ENCODE data around the gene ASTN2.

ASTN2 gene

DNA sequence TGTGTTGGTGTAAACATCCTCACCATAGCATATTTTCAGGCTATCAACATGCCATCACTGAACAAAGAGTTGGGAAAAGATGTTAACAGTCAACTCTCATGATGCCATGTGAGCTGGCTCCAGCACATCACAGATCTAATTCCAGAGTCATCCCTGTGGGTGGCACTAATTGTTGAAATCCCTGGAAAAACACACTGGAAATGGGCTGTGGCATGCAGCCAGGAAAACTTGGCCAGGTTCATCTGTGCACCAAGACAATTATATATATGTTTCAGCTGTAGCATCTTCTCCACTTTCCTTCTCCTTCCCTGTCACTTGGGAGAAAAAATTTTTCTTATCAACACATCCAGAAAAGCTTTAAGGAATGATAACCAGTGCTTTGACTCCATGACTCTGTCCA, 414.0 kb downstream of the ASTN2 start:
- DNase-seq: no peak

DNA sequence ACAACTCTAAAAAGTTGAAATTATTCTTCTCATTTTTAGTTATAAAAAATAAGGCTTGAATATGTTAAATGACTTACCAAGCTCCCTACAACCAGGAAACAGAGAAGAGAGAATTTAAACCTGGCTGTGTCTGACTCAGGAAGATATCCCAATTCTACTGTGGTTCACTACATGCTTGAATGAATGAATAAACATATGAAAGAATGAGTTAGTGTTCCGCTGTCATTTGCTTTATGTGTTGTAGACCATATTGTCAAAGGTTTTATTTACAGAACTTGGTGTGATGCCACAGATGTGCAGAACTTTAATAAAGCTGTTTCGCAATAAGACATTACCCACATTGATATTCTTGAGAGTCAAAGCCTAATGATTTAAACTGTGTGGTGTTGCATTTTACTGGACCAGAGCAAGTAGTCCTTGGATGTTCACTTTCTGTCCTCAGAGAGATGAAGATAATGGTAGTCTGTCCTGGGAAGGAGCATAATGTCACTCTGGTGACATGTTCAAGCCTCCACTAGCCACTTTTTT, 414.6 kb downstream of the ASTN2 start:
- no peak for DNase-seq

- no peak for DNase-seq
These were observed 416.6 kb downstream of the ASTN2 start for GRCh38 chr9:116998305-116998704.

GRCh38 chr9:116992865-116993264, 422.0 kb downstream of the ASTN2 start:
- DNase-seq: no peak

- DNase-seq: peak; percentile 24
These were observed 423.8 kb downstream of the ASTN2 start for GRCh38 chr9:116991051-116991450.

DNA sequence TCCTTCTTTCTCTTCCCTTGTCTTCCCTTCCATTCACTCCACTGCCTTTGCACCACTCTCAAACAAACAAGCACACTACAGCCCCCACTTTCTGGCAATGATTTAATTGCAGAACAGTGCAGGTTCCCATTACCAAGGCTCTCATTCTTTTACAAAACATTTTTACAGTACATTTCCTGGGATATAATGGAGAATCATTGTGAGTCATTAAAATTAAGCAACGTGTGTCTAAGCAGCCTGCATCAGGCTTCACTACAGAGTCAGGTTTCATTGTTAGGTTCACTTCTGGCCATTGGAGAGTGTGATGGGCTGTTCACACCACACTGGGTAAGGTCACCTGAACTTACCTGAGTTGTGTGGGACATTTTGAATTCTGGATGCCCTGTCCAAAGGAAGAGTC, 424.3 kb downstream of the ASTN2 start:
- no peak for DNase-seq

- no peak for DNase-seq
These were observed 427.0 kb downstream of the ASTN2 start for GRCh38 chr9:116987721-116988485.

GRCh38 chr9:116986015-116986414, 428.8 kb downstream of the ASTN2 start:
- no peak for DNase-seq

DNA sequence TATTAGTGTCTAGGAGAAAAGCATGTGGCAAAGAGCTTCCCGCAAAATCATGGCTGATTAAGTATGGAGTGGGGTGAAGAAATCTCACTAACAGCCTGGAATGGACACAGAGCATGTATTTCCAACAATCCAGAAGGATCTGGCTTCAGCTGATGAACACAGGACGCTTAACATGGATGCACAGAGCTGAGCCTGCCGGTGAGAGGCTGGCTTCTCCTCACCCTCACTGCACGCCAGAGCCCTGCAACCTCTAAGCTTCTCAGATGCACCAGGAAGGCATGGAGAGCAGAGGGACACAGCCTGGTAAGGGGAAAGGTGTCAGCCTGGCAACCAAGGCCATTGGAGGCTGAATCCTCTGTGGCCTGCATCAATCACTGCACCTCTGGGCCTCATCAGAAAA, 429.3 kb downstream of the ASTN2 start:
- DNase-seq: peak; percentile 20

DNA sequence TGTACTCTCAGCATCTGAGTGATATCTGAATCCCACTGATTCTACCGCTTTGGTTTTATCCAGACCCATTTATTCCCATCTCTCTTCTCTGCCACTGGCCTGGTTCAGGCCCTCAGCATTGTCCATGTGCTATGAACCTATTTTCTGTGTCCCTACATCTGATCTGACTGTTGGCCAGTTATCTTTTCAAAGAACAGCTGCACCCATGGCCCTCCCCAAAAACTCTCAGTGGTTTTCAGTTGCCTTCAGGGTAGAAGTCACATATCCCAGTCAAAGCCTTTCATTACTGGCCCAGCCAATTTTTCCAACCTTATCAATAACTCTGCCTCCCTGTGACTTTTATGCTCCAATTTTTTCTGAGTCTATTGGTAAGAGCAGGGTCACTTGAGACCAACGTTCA, 430.7 kb downstream of the ASTN2 start:
- DNase-seq: no peak

- DNase-seq: no peak
These were observed 434.2 kb downstream of the ASTN2 start for GRCh38 chr9:116980582-116981120.

- DNase-seq: no peak
These were observed 435.4 kb downstream of the ASTN2 start for GRCh38 chr9:116979456-116979855.

GRCh38 chr9:116978155-116978554, 436.7 kb downstream of the ASTN2 start:
- DNase-seq: no peak

GRCh38 chr9:116975126-116975525, 439.7 kb downstream of the ASTN2 start:
- DNase-seq: no peak

DNA sequence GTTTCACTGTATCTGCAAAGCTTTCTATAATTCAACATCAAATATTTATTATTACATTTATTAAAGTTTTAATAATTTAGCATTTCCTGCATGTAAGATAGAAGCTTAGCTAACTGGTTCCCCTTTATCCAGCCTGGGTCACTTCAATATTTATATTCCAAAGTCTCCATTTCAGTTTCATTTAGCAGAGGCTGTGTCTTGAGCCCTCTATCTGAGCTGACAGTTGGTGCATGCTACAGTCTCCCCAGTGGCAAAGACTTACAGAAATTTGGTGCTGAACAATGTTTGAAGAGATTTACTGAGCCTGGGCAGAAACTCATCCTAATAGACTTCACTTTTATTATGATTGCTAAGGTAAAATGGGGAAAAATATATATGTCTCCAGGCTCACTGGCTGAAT, 448.7 kb downstream of the ASTN2 start:
- DNase-seq: no peak

GRCh38 chr9:116964258-116964657, 450.6 kb downstream of the ASTN2 start:
- no peak for DNase-seq

DNA sequence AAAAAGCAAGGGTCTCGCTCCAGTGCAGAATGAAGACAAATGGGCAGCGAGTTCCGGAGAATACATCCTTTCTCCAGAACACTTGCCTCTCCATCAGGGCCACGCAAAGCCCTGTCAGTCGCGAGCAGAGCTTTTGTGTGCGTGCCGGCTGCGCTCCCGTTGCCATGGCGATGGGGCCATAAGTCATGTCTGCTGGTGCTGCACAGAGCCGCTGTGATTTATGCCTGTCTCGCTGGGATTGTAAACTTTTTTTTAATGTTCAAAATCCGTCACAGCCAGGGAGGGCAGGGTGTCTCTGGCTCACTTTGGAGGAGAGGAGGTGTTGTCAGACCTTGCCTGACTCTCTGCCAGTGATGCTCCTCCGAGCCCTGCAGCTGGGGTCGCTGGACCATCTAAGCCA, 455.0 kb downstream of the ASTN2 start:
- DNase-seq: peak; percentile 70

- no peak for DNase-seq
These were observed 456.0 kb downstream of the ASTN2 start for GRCh38 chr9:116958881-116959280.

- no peak for DNase-seq
These were observed 460.1 kb downstream of the ASTN2 start for GRCh38 chr9:116954731-116955130.

GRCh38 chr9:116953271-116953670, 461.6 kb downstream of the ASTN2 start:
- DNase-seq: no peak

GRCh38 chr9:116952436-116952810, 462.4 kb downstream of the ASTN2 start:
- DNase-seq: peak; percentile 51

DNA sequence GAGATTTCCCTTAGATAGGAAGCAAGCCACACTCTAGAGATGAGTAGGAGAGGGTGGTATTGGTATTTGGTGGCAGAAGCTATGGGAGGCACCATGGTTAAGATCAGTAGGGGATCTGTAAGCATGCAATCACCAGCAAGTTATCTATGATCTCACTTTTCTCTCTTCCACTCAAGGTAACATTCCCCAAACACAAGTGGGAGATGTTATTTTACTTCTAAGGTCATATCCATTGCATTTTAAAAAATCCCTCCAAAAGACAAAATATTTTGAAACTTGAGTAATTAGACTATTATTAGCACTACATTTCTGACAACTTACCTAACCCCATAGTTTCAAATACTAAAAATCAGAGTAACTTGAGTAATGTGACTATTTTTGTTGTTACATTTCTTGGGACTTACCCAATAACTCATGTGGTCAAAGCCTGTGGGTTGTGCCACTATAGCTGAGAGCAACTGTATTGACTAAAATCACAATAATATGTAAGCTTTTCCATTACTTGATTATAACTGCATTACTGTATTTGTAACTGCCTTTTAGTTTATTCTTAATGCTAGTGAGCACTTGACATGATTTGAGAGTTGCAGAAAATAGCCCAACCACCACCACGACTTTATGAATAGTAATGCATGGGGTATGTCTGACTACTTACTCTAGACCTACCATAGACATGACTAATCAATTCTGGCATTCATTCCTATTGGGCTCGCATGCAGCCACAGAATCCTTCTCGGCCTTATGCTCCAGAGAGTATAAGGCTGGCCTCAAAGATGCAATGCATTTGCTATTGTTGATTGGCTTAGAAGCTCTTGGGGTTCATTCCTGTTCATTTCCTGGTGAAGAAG, 463.0 kb downstream of the ASTN2 start:
- no peak for DNase-seq

DNA sequence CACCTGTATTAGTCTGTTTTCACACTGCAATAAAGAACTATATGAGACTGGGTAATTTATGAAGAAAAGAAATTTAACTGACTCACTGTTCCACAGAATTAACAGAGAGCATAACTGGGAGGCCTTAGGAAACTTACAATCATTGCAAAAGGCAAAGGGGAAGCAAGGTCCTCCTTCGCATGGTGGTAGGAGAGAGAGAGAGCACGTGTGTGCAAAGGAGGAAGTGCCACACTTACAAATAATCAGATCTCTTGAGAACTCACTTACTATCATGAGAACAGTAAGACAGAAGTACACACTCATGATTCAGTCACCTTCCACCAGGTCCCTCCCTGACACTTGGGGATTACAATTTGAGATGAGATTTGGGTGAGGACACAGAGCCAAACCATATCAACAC, 469.0 kb downstream of the ASTN2 start:
- no peak for DNase-seq

Data from NCI-H2227 treated with DMSO at 0.1 percent for 48 hours (cell line).